Prostate gland (tissue), 2 donors: ENCODE results near the gene IZUMO4. TPM values are rescaled to one million over a fixed set of nuclear protein-coding genes. Genes with fewer than 3 reads are reported as not detected.

Experiments used
- DNase-seq: peaks from one replicate; pipeline ENCODE4 v3.0.0-alpha.2; 2019; ENCODE audit warnings: low spot score
- H3K27ac ChIP-seq, 2 donors: fragments of 200-600 bp; sonication (generic); 2 replicates each; pipeline ENCODE4 v1.5.1; 2017 to 2019
- H3K27me3 ChIP-seq: fragments of 200-600 bp; sonication (generic); replicated peaks from 2 replicates; pipeline ENCODE4 v1.5.1; 2019; ENCODE audit not compliant: insufficient read depth
- H3K36me3 ChIP-seq, 2 donors: fragments of 200-600 bp; sonication (generic); 1 replicate in 1 of 2; 2 replicates in 1 of 2; pipeline versions ENCODE4 v1.5.1 to v1.8.1; 2017 to 2019
- H3K4me1 ChIP-seq: fragments of 200-600 bp; sonication (generic); replicated peaks from 2 replicates; pipeline ENCODE4 v1.5.1; 2019
- H3K4me3 ChIP-seq, 2 donors: fragments of 200-600 bp; sonication (generic); 2 replicates each; pipeline ENCODE4 v1.5.1; 2017 to 2019
- H3K9me3 ChIP-seq: fragments of 200-600 bp; sonication (generic); 2 replicates; pipeline ENCODE4 v1.5.1; 2017
- POLR2A ChIP-seq: fragments of 450-650 bp; IDR thresholded peaks from one replicate; pipeline ENCODE4 v1.6.1; 2016; ENCODE audit warnings: antibody characterized with exemption, mild to moderate bottlenecking
- POLR2AphosphoS5 ChIP-seq: sonication (generic); formaldehyde crosslinking; IDR thresholded peaks from one replicate; pipeline ENCODE4 v1.6.1; 2017; ENCODE audit warnings: antibody characterized with exemption
- WGBS: methylation state at CpG from one replicate; pipeline ENCODE4 v1.1.5; 2018; 5-methylcytosine and 5-hydroxymethylcytosine counted together
- intact Hi-C: fragments of 100-400 bp; cut with DNase I; formaldehyde crosslinking; loops from one replicate; pipeline ENCODE4 v1.14.2; 2022
- total RNA-seq, 2 donors: library from RNA; depleted of rRNA; stranded (reverse); fragments of >200 nt; gene quantifications; one replicate each; pipeline ENCODE4 v1.1.0, GENCODE V29; 2016
- TF ChIP-seq, protein P1 (sequence below), 4 experiments: fragments of 200-600 bp in 2 of 4; fragments of 450-650 bp in 2 of 4; sonication (generic) in 2 of 4; IDR thresholded peaks; 1 replicate in 3 of 4; 2 replicates in 1 of 4; pipeline ENCODE4 v1.5.1; 2016 to 2019; ENCODE audit warnings: antibody characterized with exemption in 4 of 4, mild to moderate bottlenecking in 2 of 4, moderate library complexity in 2 of 4

Gene IZUMO4
- total RNA-seq, 2 donors from 2014 or later = 11.8 to 50.2 TPM

DNA sequence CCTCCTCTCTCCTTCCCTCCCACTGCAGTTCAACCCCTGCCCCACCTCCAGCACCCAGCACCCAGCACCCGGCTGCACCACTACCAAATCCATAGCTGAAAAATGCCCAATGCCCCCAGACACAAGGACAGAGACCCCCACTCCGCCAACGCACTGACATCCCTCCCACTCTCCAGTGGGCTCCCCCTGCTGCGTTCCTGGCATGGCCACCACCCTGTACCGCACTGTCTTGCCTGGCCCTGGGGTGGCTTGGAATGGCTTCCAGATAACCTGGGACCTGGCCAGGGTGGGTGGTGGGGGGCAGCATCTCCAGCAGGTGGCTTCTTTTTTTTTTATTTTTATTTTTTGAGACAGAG is 39.9 kb upstream of the IZUMO4 start:
- H3K27ac ChIP-seq = peak overlapping the region; percentile 99 to 100
- H3K4me1 ChIP-seq = peaks cover 34% of the 10 kb centered on the region
- H3K4me3 ChIP-seq = no peak overlapping the region
- no peaks in the 10 kb centered on the region for H3K9me3 ChIP-seq
- no peaks in the 10 kb centered on the region for H3K27me3 ChIP-seq
- DNase-seq = no peak
- intact Hi-C loops = no loop called here
- no peaks in the 10 kb centered on the region for H3K36me3 ChIP-seq
- no peak for TF ChIP-seq POLR2AphosphoS5
- TF ChIP-seq, protein P1, sequence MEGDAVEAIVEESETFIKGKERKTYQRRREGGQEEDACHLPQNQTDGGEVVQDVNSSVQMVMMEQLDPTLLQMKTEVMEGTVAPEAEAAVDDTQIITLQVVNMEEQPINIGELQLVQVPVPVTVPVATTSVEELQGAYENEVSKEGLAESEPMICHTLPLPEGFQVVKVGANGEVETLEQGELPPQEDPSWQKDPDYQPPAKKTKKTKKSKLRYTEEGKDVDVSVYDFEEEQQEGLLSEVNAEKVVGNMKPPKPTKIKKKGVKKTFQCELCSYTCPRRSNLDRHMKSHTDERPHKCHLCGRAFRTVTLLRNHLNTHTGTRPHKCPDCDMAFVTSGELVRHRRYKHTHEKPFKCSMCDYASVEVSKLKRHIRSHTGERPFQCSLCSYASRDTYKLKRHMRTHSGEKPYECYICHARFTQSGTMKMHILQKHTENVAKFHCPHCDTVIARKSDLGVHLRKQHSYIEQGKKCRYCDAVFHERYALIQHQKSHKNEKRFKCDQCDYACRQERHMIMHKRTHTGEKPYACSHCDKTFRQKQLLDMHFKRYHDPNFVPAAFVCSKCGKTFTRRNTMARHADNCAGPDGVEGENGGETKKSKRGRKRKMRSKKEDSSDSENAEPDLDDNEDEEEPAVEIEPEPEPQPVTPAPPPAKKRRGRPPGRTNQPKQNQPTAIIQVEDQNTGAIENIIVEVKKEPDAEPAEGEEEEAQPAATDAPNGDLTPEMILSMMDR (IDR thresholded peaks at IDR 0.05) = no peak
- TF ChIP-seq POLR2A = no peak
- WGBS = 36% methylated on average over 5 of the region's 5 CpGs

DNA sequence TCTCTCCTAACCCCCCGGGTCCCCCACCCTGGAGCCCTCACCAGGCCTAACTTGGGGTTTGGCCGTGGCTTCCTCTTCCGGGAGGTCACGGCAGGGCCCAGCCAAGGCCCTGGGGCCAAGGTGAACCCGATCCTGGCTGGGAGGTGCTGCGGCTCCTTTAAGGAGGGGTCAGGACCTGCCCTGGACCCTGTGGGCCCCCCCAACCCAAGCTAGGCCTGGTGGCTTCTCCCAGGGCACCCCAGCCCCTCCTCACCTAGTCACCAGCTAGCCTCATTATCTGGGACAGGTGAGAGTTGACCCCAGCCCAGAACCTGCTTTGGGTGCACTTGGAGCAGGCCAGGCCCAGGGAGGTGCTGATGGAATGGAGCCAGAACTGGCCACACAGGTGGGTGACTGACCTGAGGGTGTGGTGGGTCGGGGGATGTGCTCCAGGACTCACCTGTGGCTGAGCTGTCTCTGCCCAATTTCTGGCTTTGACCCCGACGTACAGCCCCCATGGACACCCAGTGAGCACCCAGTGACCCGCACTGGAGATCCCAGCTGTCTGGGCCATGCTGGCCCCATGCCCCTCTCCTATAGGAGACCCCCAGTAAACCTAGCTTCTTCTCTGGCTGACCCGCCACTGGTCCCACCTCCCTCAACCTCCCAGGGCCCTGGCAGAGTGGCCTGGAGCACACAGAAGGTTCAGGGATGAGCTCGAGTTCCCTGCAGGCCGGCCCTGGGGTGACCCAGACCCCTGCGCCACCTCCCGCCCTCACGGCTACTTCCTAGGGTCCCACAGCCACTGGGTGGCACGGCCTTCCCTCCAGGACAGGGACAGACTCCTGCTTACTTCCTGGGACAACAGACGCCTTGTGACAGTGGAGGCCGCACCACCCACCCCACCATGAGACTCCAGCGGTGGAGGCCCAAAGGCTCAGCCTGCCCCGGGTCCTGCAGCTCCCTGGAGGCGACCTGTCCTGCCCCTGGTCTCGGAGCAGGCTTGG is 38.9 kb upstream of the IZUMO4 start:
- WGBS = 78% methylated on average over 23 of the region's 23 CpGs
- Histone ChIP-seq H3K36me3 (no peaks in the 10 kb centered on the region), H3K27ac (peak overlapping the region; percentile 99 to 100), H3K4me3 (no peak overlapping the region), H3K4me1 (peaks cover 35% of the 10 kb centered on the region), H3K27me3 (no peaks in the 10 kb centered on the region), H3K9me3 (no peaks in the 10 kb centered on the region)
- TF ChIP-seq POLR2A = no peak
- TF ChIP-seq, protein P1 (IDR thresholded peaks at IDR 0.05) = no peak
- no peak for TF ChIP-seq POLR2AphosphoS5
- no peak for DNase-seq
- intact Hi-C loops = no loop called here

DNA sequence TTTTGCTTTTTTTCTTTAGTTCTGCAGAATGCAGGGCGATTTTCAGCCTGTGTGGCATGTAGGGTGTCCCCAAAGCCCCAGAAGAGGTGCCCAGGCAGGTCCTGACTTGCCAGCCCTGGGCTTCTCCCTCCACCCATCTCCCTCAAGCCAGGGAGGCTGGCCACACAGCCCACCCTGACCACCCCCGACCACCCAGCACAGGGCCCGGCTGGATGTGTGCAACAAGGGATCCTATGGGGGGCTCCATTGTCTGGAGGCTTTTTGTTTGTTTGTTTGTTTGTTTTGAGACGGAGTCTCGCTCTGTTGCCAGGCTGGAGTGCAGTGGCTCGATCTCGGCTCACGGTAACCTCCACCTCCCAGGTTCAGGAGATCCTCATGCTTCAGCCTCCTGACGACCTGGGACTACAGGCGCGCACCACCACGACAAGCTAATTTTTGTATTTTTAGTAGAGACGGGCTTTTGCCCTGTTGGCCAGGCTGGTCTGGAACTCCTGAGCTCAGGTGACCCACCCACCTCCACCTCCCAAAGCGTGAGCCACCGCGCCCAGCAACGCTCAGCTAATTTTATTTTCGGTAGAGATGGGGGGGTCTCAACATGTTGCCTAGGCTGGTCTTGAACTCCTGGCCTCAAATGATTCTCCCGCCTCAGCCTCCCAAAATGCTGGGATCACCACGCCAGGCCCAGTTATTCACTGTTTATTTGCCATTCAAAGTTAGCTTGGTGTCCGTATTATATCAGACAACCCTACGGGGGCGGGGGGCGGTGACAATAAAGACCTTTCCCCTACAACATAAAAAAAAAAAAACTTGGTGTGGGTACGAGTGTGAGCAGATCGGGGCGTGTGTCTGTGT is 37.9 kb upstream of the IZUMO4 start:
- peaks cover 35% of the 10 kb centered on the region for H3K4me1 ChIP-seq
- WGBS = 82% methylated on average over 27 of the region's 27 CpGs

DNA sequence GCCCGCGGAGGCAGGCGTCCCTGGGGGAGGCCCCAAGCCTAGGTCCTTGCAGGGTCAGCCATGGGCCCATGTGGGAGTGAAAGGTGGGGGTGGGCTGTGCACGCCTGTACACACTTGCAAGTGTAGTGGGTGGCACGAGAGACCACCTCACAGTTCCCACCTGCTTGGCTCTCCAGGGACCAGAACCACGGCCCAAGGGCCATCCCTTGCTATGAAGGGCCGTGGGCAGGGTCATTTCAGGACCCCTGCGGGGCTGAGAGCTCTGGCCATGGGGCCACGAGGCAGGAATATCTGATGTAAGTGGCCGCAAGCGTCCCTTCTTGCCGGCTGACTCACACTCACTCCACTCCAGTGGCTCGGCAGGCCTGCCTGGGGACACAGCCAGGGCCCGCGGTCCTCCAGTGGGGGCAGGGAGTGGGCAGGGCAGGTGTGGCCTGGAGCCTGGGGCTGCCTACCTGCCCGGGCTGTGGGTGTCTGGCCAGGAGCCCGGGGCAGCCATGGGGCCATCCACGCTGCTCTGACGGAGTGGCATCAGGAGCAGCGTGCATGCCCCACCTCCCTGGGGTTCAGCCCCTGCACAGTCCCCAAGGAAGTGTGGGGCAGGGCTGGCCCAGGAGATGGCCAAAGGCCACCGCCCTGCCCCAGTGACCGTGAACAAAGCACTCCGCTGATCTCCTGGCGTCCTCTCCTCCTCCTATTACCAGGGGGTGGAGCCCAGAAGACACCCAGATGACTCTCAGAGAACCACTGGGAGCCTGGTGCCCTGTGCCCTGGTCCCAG is 37.1 kb upstream of the IZUMO4 start:
- WGBS = 32% methylated on average over 22 of the region's 24 CpGs
- H3K4me1 ChIP-seq = peaks cover 41% of the 10 kb centered on the region
- DNase-seq = peak; percentile 66
- no peaks in the 10 kb centered on the region for H3K27me3 ChIP-seq
- peak; percentile 63 for TF ChIP-seq POLR2A
- peak; percentile 57 for TF ChIP-seq POLR2AphosphoS5
- TF ChIP-seq, protein P1 (IDR thresholded peaks at IDR 0.05) = no peak
- H3K36me3 ChIP-seq = no peaks in the 10 kb centered on the region
- intact Hi-C loops = no loop called here
- H3K4me3 ChIP-seq = no peak overlapping the region
- peak overlapping the region; percentile 99 to 100 for H3K27ac ChIP-seq
- H3K9me3 ChIP-seq = no peaks in the 10 kb centered on the region

More for the DNA sequence above, 37.9 kb upstream of the IZUMO4 start:
- H3K9me3 ChIP-seq = no peaks in the 10 kb centered on the region
- DNase-seq = no peak
- no peaks in the 10 kb centered on the region for H3K27me3 ChIP-seq
- intact Hi-C loops = no loop called here
- H3K27ac ChIP-seq = peak overlapping the region; percentile 99 to 100
- H3K4me3 ChIP-seq = no peak overlapping the region
- TF ChIP-seq, protein P1 (IDR thresholded peaks at IDR 0.05) = no peak
- no peak for TF ChIP-seq POLR2AphosphoS5
- TF ChIP-seq POLR2A = no peak
- H3K36me3 ChIP-seq = no peaks in the 10 kb centered on the region
